GM18511 (cell line): ENCODE data around the gene LIMK2.
"Not testable (repeated sequence)": the region's sequence is repeated elsewhere in the genome, so short reads cannot be mapped to it uniquely, and the experiment has no call there.

Experiments
- ATAC-seq: cut with Tn5 transposase; IDR thresholded peaks from one replicate; pipeline ENCODE4 v1.9.1; 2021; ENCODE audit warnings: mild to moderate bottlenecking, moderate library complexity; ENCODE audit not compliant: unreplicated experiment

Gene LIMK2

GRCh38 chr22:31288496-31289240 is 76.6 kb downstream of the LIMK2 start:
- no peak for ATAC-seq

GRCh38 chr22:31289344-31289743 is 77.2 kb downstream of the LIMK2 start:
- ATAC-seq: no peak

- peak; percentile 91 for ATAC-seq
These were observed 78.7 kb downstream of the LIMK2 start for GRCh38 chr22:31290494-31291471.

- no peak for ATAC-seq
These were observed 79.6 kb downstream of the LIMK2 start for GRCh38 chr22:31291481-31292235.

GRCh38 chr22:31292236-31292989 is 80.3 kb downstream of the LIMK2 start, which contains the start of gene PIK3IP1:
TSS of gene PIK3IP1 (minus strand) at chr22:31292488. CDS start at chr22:31292344, 144 bp downstream.
- ATAC-seq: no peak

GRCh38 chr22:31295360-31295759 is 83.3 kb downstream of the LIMK2 start:
- no peak for ATAC-seq

GRCh38 chr22:31295831-31296657 is 83.9 kb downstream of the LIMK2 start:
- ATAC-seq: no peak

GRCh38 chr22:31300896-31301295 is 88.8 kb downstream of the LIMK2 start:
- no peak for ATAC-seq

- ATAC-seq: no peak
These were observed 89.9 kb downstream of the LIMK2 start for GRCh38 chr22:31302006-31302405.

GRCh38 chr22:31302537-31302936 is 90.4 kb downstream of the LIMK2 start:
- no peak for ATAC-seq

- ATAC-seq: no peak
These were observed 93.1 kb downstream of the LIMK2 start for GRCh38 chr22:31305194-31305593.

- ATAC-seq: no peak
These were observed 96.1 kb downstream of the LIMK2 start for GRCh38 chr22:31308181-31308580.

GRCh38 chr22:31313366-31314147 is 101.5 kb downstream of the LIMK2 start:
- ATAC-seq: no peak

GRCh38 chr22:31314220-31314619 is 102.1 kb downstream of the LIMK2 start:
- ATAC-seq: not testable (repeated sequence)

- ATAC-seq: no peak
These were observed 109.3 kb downstream of the LIMK2 start for GRCh38 chr22:31321421-31321820.

GRCh38 chr22:31323578-31324550 is 111.8 kb downstream of the LIMK2 start:
- ATAC-seq: no peak

- no peak for ATAC-seq
These were observed 114.8 kb downstream of the LIMK2 start for GRCh38 chr22:31326877-31327276.
